GM10248 (cell line): Measurements from ENCODE around the gene INTS12.

Experiments used
- CTCF ChIA-PET: fragments of 300-600 bp; sonication (Branson Sonifier 250); formaldehyde crosslinking; extraction: SDS; loops from one replicate; lab custom pipeline; 2021; ENCODE audit warnings: antibody characterized with exemption; lab: Yijun Ruan, JAX
- POLR2A ChIA-PET: fragments of 350-650 bp; sonication (Branson Sonifier 250); formaldehyde crosslinking; extraction: SDS; loops from one replicate; lab custom pipeline; 2020; ENCODE audit warnings: antibody characterized with exemption; lab: Yijun Ruan, JAX
- DNase-seq: peaks from one replicate; pipeline ENCODE4 v3.0.0; 2012; ENCODE audit errors: extremely low spot score
- TF ChIP-seq, protein P1 (sequence below): IDR thresholded peaks from 2 replicates; pipeline ENCODE4 v1.5.1; 2012; ENCODE audit warnings: mild to moderate bottlenecking, low read depth; ENCODE audit errors: extremely low read depth, missing control alignments, control extremely low read depth

The INTS12 gene

GRCh38 chr4:105725623-105726022, 17.1 kb upstream of the INTS12 start:
- ChIA-PET POLR2A (no interaction called here), CTCF (no interaction called here)
- TF ChIP-seq, protein P1, sequence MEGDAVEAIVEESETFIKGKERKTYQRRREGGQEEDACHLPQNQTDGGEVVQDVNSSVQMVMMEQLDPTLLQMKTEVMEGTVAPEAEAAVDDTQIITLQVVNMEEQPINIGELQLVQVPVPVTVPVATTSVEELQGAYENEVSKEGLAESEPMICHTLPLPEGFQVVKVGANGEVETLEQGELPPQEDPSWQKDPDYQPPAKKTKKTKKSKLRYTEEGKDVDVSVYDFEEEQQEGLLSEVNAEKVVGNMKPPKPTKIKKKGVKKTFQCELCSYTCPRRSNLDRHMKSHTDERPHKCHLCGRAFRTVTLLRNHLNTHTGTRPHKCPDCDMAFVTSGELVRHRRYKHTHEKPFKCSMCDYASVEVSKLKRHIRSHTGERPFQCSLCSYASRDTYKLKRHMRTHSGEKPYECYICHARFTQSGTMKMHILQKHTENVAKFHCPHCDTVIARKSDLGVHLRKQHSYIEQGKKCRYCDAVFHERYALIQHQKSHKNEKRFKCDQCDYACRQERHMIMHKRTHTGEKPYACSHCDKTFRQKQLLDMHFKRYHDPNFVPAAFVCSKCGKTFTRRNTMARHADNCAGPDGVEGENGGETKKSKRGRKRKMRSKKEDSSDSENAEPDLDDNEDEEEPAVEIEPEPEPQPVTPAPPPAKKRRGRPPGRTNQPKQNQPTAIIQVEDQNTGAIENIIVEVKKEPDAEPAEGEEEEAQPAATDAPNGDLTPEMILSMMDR, result no peak
- no peak for DNase-seq

DNA sequence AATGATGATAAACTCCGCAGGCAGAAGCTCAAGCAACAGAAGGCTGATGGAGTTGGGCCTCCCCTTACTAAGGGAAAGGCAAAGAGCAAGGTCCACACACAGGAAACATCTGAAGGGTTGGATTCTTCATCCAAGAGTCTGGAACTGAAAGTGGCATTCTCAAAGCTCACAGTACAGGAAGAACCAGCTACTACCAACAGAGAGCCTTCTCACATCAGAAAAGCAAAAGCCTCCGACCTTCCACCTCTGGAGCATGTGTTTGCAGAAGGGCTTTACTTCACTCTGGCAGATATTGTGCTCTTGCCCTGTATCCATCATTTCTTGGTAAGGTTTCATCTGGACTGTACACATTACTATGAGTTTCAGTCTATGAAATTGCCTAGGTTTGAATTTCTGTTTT, 10.7 kb upstream of the INTS12 start:
- ChIA-PET POLR2A (no interaction called here), CTCF (interaction anchor here (1.0 to 3.3 kb wide), 4 partner anchors 9 to 246 kb away, joined by 3 to 18 read pairs (median 4); partner anchors contain the start of gene PPA2)
- no peak for DNase-seq
- TF ChIP-seq, protein P1, result no peak

DNA sequence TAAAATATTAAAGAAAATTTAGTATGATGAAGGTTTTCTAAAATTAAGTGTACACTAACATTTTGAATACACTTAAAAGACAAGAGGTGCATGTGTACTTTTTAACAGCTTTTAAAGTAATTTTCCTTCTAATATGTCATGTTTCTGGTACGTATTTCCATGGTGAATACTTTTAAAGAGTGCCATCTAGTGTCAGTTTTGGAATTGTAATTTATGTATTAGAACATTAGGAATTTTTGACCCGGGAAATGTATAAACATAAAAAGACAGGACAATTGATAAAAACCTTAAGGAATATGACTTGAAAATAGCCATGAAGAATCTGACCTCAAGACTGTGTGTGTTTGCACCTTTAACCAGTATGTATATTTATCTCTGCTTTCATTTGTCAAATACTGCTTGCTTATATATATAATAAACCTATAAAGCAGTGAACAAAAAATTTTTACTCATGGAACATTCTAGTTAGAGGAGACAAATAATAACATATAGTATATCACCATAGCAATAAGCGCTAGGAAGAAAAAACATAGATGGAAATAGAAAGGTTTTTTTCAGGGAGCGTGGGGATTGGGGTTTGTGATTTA, 7.3 kb upstream of the INTS12 start:
- CTCF ChIA-PET, result interaction anchor here (0.9 to 3.4 kb wide), 10 partner anchors 19 to 519 kb away, joined by 3 to 21 read pairs (median 4); partner anchors contain the start of gene PPA2
- POLR2A ChIA-PET, result no interaction called here
- DNase-seq, result no peak
- TF ChIP-seq, protein P1, result peak; percentile 41

DNA sequence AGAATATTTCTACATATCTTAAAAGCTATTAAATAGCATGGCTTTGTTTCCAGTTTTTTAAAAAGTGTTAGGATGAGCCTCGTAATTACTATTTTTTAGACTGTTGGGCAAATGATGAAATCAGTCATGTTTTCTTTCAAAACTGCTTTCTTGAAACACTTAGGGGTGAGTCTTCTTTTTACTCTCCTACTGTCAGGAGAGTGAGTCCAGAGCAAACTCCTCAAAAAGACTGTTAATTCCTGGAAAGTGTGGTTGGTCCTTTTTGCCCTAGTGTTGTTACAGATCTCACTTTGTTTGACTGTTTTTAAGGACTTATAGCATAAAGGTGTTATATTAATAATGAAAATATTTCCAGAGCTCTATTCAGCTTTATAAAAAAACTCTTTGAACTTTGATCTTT, 6.4 kb upstream of the INTS12 start:
- CTCF ChIA-PET, result interaction anchor here (0.9 to 3.4 kb wide), 13 partner anchors 20 to 521 kb away, joined by 3 to 21 read pairs (median 3); partner anchors contain the start of gene PPA2
- no peak for DNase-seq
- POLR2A ChIA-PET, result no interaction called here
- TF ChIP-seq, protein P1, result no peak

- DNase-seq, result peak; percentile 26
- CTCF ChIA-PET, result interaction anchor here (0.8 to 3.4 kb wide), 11 partner anchors 10 to 520 kb away, joined by 3 to 21 read pairs (median 3); partner anchors contain the start of gene PPA2
- TF ChIP-seq, protein P1, result no peak
- POLR2A ChIA-PET, result interaction anchor here (0.6 kb wide), 2 partner anchors 117 to 205 kb away, joined by 4 read pairs; no protein-coding TSS in a partner anchor
Observed at GRCh38 chr4:105714071-105714521, 5.6 kb upstream of the INTS12 start.

DNA sequence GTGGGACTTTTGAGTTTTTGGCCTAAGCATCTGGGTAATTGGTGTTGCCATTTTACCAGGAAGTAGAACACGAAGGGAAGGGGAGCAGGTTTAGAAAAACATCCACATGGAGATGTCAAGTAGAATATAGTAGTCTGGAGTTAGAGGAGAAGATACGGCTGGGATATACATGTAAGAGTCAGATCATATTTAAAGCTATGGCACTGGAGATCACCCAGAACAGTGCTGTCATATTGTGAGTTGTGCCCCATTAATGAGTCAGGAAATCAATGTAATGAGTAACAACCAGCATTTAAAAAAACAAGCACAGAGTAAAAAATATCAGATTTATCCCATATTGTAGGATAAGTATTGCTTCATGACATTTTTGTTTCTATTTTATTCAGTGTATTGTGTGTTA, 4.3 kb upstream of the INTS12 start:
- TF ChIP-seq, protein P1, result no peak
- POLR2A ChIA-PET, result no interaction called here
- CTCF ChIA-PET, result interaction anchor here (1.0 to 3.4 kb wide), 3 partner anchors 11 to 239 kb away, joined by 3 to 21 read pairs (median 4); partner anchors contain the start of gene PPA2
- no peak for DNase-seq
